ENCODE measurements around the gene CHST8. TPM values are rescaled to one million over a fixed set of nuclear protein-coding genes. Genes with fewer than 3 reads are reported as not detected.
"Not testable (repeated sequence)": the region's sequence is repeated elsewhere in the genome, so short reads cannot be mapped to it uniquely, and the experiment has no call there.

The CHST8 gene
- not detected for total RNA-seq

GRCh38 chr19:33621811-33622504 is at the start of gene CHST8:
CHST8 (plus strand) TSS chr19:33621953; CDS start chr19:33689262, 67,309 bp downstream.
- POLR2A ChIA-PET: no interaction called here
- CTCF ChIA-PET: no interaction called here

- ChIA-PET CTCF (no interaction called here), POLR2A (no interaction called here)
Measured at GRCh38 chr19:33572929-33573328, 48.8 kb upstream of the CHST8 start.

GRCh38 chr19:33574824-33575223 is 46.9 kb upstream of the CHST8 start:
- ChIA-PET POLR2A (no interaction called here), CTCF (no interaction called here)

- ChIA-PET POLR2A (no interaction called here), CTCF (no interaction called here)
Measured at GRCh38 chr19:33578697-33579096, 43.1 kb upstream of the CHST8 start.

GRCh38 chr19:33580026-33580644 is 41.6 kb upstream of the CHST8 start:
- ChIA-PET CTCF (no interaction called here), POLR2A (no interaction called here)

GRCh38 chr19:33580645-33581037 is 41.1 kb upstream of the CHST8 start:
- CTCF ChIA-PET: no interaction called here
- POLR2A ChIA-PET: no interaction called here

GRCh38 chr19:33582914-33583313 is 38.8 kb upstream of the CHST8 start:
- POLR2A ChIA-PET: no interaction called here
- CTCF ChIA-PET: no interaction called here

- CTCF ChIA-PET: no interaction called here
- POLR2A ChIA-PET: no interaction called here
Measured at GRCh38 chr19:33587150-33587549, 34.6 kb upstream of the CHST8 start.

- CTCF ChIA-PET: no interaction called here
Measured at GRCh38 chr19:33590224-33590623, 31.5 kb upstream of the CHST8 start.

GRCh38 chr19:33595783-33596182 is 26.0 kb upstream of the CHST8 start:
- CTCF ChIA-PET: no interaction called here
- POLR2A ChIA-PET: no interaction called here

More at GRCh38 chr19:33590224-33590623, 31.5 kb upstream of the CHST8 start:
- POLR2A ChIA-PET: no interaction called here

- POLR2A ChIA-PET: no interaction called here
- CTCF ChIA-PET: no interaction called here
Measured at GRCh38 chr19:33601583-33601982, 20.2 kb upstream of the CHST8 start.

- CTCF ChIA-PET: no interaction called here
- POLR2A ChIA-PET: no interaction called here
Measured at GRCh38 chr19:33602576-33603204, 19.1 kb upstream of the CHST8 start.

GRCh38 chr19:33603377-33603776 is 18.4 kb upstream of the CHST8 start:
- ChIA-PET POLR2A (no interaction called here), CTCF (no interaction called here)

- POLR2A ChIA-PET: no interaction called here
- CTCF ChIA-PET: no interaction called here
Measured at GRCh38 chr19:33604651-33605050, 17.1 kb upstream of the CHST8 start.

GRCh38 chr19:33605803-33606295 is 15.9 kb upstream of the CHST8 start:
- POLR2A ChIA-PET, CTCF ChIA-PET: not testable (repeated sequence)

GRCh38 chr19:33606556-33606955 is 15.2 kb upstream of the CHST8 start:
- ChIA-PET CTCF (no interaction called here), POLR2A (no interaction called here)

- POLR2A ChIA-PET: no interaction called here
- CTCF ChIA-PET: no interaction called here
Measured at GRCh38 chr19:33609353-33609752, 12.4 kb upstream of the CHST8 start.

GRCh38 chr19:33610588-33610987 is 11.2 kb upstream of the CHST8 start:
- POLR2A ChIA-PET: no interaction called here
- CTCF ChIA-PET: no interaction called here

- ChIA-PET CTCF (no interaction called here), POLR2A (no interaction called here)
Measured at GRCh38 chr19:33612928-33613619, 8.7 kb upstream of the CHST8 start.

- ChIA-PET CTCF (no interaction called here), POLR2A (no interaction called here)
Measured at GRCh38 chr19:33613620-33614000, 8.1 kb upstream of the CHST8 start.

- CTCF ChIA-PET: no interaction called here
- POLR2A ChIA-PET: no interaction called here
Measured at GRCh38 chr19:33616346-33616745, 5.4 kb upstream of the CHST8 start.
